CD4-positive, alpha-beta T cell (primary cell): ENCODE measurements around the gene RFX8. TPM values are rescaled to one million over a fixed set of nuclear protein-coding genes. Genes with fewer than 3 reads are reported as not detected.
A peak's percentile ranks its signal among the peaks of the same experiment; 100 is the strongest.

Experiments used
- ATAC-seq: fragments of 200-7000 bp; cut with Tn5 transposase; one replicate; pipeline ENCODE4 v1.10.0; 2022; ENCODE audit warnings: mild to moderate bottlenecking; ENCODE audit not compliant: poor library complexity
- CTCF ChIA-PET: fragments of 350-600 bp; sonication (Branson Sonifier 250); formaldehyde crosslinking; loops from one replicate; lab custom pipeline; 2021; ENCODE audit warnings: antibody characterized with exemption, inconsistent platforms; lab: Charles Lee
- POLR2A ChIA-PET: fragments of 350-600 bp; sonication (Branson Sonifier 250); formaldehyde crosslinking; loops from one replicate; lab custom pipeline; 2021; ENCODE audit warnings: antibody characterized with exemption, inconsistent platforms; lab: Charles Lee
- DNase-seq, 14 experiments: peaks; one replicate each; pipeline ENCODE4 v3.0.0-alpha.2; 2013 to 2020; ENCODE audit warnings: mixed read lengths in 2 of 14
- H3K27ac ChIP-seq, 2 donors: one replicate each; pipeline versions ENCODE4 v1.5.1 to v1.7.0; 2013; ENCODE audit warnings: low read length in 2 of 2, low read depth in 1 of 2, mild to moderate bottlenecking in 1 of 2
- H3K27me3 ChIP-seq, 2 experiments: 1 replicate in 1 of 2; 2 replicates in 1 of 2; pipeline versions ENCODE4 v1.6.1 to v1.7.0; 2013; ENCODE audit warnings: low read length in 2 of 2, control low read depth in 1 of 2, mild to moderate bottlenecking in 1 of 2, moderate library complexity in 1 of 2; ENCODE audit not compliant: insufficient read depth in 2 of 2, control insufficient read depth in 1 of 2
- H3K36me3 ChIP-seq: one replicate; pipeline ENCODE4 v1.6.1; 2013; ENCODE audit warnings: low read length, control low read depth; ENCODE audit not compliant: insufficient read depth
- H3K4me1 ChIP-seq: one replicate; pipeline ENCODE4 v1.6.1; 2013; ENCODE audit warnings: low read length, control low read depth; ENCODE audit not compliant: insufficient read depth
- H3K4me3 ChIP-seq: one replicate; pipeline ENCODE4 v1.5.1; 2013; ENCODE audit warnings: mild to moderate bottlenecking, low read length, moderate library complexity
- H3K9me3 ChIP-seq, 2 experiments: 1 replicate in 1 of 2; 2 replicates in 1 of 2; pipeline versions ENCODE4 v1.6.1 to v1.7.0; 2013; ENCODE audit warnings: low read length in 2 of 2, mild to moderate bottlenecking in 2 of 2, control low read depth in 1 of 2, moderate library complexity in 1 of 2; ENCODE audit not compliant: control insufficient read depth in 1 of 2, insufficient read depth in 1 of 2
- H3K27ac Mint-ChIP-seq: one replicate; pipeline ENCODE4 v1.8.0; 2020; ENCODE audit warnings: mixed read lengths
- H3K27me3 Mint-ChIP-seq: one replicate; pipeline ENCODE4 v1.8.0; 2021; ENCODE audit warnings: mixed read lengths
- H3K36me3 Mint-ChIP-seq: one replicate; pipeline ENCODE4 v1.8.0; 2021; ENCODE audit warnings: low read depth, mixed read lengths
- H3K4me1 Mint-ChIP-seq: one replicate; pipeline ENCODE4 v1.8.0; 2021; ENCODE audit warnings: low read depth, mixed read lengths
- H3K4me3 Mint-ChIP-seq: one replicate; pipeline ENCODE4 v1.8.0; 2020; ENCODE audit warnings: mild to moderate bottlenecking, mixed read lengths
- H3K9me3 Mint-ChIP-seq: one replicate; pipeline ENCODE4 v1.8.0; 2020; ENCODE audit warnings: mixed read lengths
- intact Hi-C, 2 experiments: fragments of 100-400 bp; cut with DNase I in 1 of 2; cut with micrococcal nuclease in 1 of 2; formaldehyde crosslinking; loops; one replicate each; pipeline versions ENCODE4 v1.15.1 to v1.9.0; 2023 to 2025; cut with DNase I, micrococcal nuclease
- total RNA-seq, 174 experiments: library from RNA in 2 of 174; stranded (reverse) in 2 of 174; gene quantifications; one replicate each; pipeline ENCODE4 v1.2.3 and lab custom pipeline; 2021 to 2026
- TF ChIP-seq, protein P1 (sequence below): fragments of 200-600 bp; IDR thresholded peaks from one replicate; pipeline ENCODE4 v1.8.0; 2022; ENCODE audit warnings: antibody characterized with exemption, mild to moderate bottlenecking

The RFX8 gene
- total RNA-seq, 2 experiments from 2014 or later = 0.67 to 1.1 TPM

DNA sequence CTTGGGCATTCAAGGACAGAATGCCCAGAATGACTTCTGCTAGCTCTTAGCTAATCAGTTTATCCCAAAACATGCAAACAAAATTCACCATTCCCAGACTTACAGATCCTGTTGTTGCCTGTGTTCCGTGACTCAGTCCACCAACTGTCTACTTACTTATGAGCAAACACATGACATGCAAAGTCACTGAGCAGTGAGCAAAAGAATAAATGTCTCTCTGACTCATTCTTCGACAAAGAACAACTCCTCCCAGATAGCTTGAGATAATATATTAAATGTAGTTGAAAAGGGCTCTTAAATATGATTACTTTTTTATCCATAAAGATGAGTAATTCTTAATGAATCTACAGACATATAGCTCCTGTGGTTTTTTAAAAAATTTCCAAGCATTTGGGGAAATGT, 78.6 kb downstream of the RFX8 start:
- Mint-ChIP-seq H3K36me3 (no peaks in the 10 kb centered on the region), H3K27me3 (peaks cover 23% of the 10 kb centered on the region), H3K4me3 (no peak overlapping the region), H3K27ac (no peak overlapping the region), H3K4me1 (no peaks in the 10 kb centered on the region), H3K9me3 (no peaks in the 10 kb centered on the region)
- H3K27ac ChIP-seq = no peak overlapping the region
- no peak for ATAC-seq
- DNase-seq = no peak
- H3K27me3 ChIP-seq = no peaks in the 10 kb centered on the region
- H3K4me1 ChIP-seq = no peaks in the 10 kb centered on the region
- no peaks in the 10 kb centered on the region for H3K36me3 ChIP-seq
- H3K4me3 ChIP-seq = no peak overlapping the region
- TF ChIP-seq, protein P1, sequence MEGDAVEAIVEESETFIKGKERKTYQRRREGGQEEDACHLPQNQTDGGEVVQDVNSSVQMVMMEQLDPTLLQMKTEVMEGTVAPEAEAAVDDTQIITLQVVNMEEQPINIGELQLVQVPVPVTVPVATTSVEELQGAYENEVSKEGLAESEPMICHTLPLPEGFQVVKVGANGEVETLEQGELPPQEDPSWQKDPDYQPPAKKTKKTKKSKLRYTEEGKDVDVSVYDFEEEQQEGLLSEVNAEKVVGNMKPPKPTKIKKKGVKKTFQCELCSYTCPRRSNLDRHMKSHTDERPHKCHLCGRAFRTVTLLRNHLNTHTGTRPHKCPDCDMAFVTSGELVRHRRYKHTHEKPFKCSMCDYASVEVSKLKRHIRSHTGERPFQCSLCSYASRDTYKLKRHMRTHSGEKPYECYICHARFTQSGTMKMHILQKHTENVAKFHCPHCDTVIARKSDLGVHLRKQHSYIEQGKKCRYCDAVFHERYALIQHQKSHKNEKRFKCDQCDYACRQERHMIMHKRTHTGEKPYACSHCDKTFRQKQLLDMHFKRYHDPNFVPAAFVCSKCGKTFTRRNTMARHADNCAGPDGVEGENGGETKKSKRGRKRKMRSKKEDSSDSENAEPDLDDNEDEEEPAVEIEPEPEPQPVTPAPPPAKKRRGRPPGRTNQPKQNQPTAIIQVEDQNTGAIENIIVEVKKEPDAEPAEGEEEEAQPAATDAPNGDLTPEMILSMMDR = no peak
- intact Hi-C loops = no loop called here
- POLR2A ChIA-PET = interaction anchor here (0.6 kb wide), 1 partner anchor 175 kb away, joined by 4 read pairs; no protein-coding TSS in a partner anchor
- no peaks in the 10 kb centered on the region for H3K9me3 ChIP-seq
- CTCF ChIA-PET = no interaction called here

DNA sequence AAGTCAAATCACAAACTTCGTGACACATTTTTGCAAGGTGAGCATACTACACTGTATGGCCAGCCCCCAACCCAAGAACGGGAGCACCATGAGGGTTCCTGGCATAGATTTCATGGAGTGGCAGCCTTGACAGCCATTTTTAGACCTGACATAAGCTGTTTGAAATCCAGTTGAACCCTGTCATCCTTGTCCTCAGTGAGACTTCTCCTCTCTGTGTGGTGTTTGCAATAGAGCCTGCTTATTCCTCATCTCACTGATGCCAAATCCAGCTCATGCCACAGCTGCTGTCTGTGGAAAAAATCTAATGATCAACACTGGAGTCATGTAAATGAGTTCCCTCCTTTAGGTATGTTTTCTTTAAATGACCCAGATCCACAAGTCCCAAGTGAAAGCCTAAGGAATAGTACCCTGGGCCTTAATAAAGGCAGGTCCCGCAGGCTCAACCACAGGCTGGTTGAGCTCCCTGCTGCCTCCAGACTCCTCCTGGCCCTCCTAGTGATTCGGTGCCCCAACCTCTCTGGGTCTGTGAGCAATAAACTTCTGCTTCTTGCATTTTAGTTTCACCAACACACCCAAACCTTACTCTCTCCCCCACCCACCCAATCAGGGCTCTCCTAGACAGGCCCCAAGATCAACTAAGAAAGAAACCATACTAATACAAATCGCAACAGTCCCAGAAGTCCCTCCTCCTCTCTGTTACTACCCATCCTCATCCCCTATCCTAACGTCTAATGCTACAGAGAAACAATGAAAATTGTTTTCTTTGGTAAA, 79.2 kb downstream of the RFX8 start:
- ATAC-seq = no peak

DNA sequence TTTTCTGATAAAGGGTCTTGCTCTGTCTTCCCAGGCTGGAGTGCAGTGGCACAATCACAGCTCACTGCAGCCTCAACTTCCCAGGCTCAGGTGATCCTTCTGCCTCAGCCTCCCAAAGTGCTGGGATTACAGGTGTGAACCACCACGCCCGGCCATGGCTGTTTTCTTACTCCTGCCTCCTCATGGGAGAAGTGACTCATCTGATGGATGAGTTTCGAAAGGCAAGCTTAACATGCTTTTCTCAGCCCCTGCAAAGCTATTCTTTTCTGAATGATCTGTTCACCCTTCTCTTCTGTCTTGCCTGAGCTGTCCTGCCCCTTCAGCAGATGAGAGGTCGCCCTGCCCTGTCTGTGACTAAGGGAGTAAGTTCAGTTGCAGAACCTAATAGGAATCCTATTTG, 86.7 kb downstream of the RFX8 start:
- Histone ChIP-seq H3K9me3 (peaks cover 0 to 4% of the 10 kb centered on the region in 2 experiments), H3K4me3 (no peak overlapping the region), H3K4me1 (peaks cover 13% of the 10 kb centered on the region), H3K27ac (no peak overlapping the region), H3K36me3 (no peaks in the 10 kb centered on the region), H3K27me3 (peaks cover 20 to 38% of the 10 kb centered on the region in 2 experiments)
- POLR2A ChIA-PET = interaction anchor here (1.1 to 4.1 kb wide), 3 partner anchors 26 to 60 kb away, joined by 3 to 22 read pairs (median 3); no protein-coding TSS in a partner anchor
- CTCF ChIA-PET = interaction anchor here (0.9 to 2.1 kb wide), 4 partner anchors 38 to 81 kb away, joined by 3 to 7 read pairs (median 5); no protein-coding TSS in a partner anchor
- no peaks in the 10 kb centered on the region for H3K36me3 Mint-ChIP-seq
- H3K4me3 Mint-ChIP-seq = peak overlapping the region; percentile 77
- ATAC-seq (no peak), DNase-seq (no peak)
- peaks cover 54% of the 10 kb centered on the region for H3K27me3 Mint-ChIP-seq
- H3K27ac Mint-ChIP-seq = no peak overlapping the region
- H3K9me3 Mint-ChIP-seq = no peaks in the 10 kb centered on the region
- TF ChIP-seq, protein P1 = no peak
- intact Hi-C loops = loop anchor here in 1 of 2 experiments (5.0 kb wide), 1 partner anchor 136 kb away; the partner anchor contains the start of gene CNOT11
- H3K4me1 Mint-ChIP-seq = peaks cover 11% of the 10 kb centered on the region

More for the DNA sequence above, 79.2 kb downstream of the RFX8 start:
- Histone ChIP-seq H3K4me1 (no peaks in the 10 kb centered on the region), H3K4me3 (no peak overlapping the region), H3K27me3 (no peaks in the 10 kb centered on the region), H3K36me3 (no peaks in the 10 kb centered on the region), H3K27ac (no peak overlapping the region), H3K9me3 (no peaks in the 10 kb centered on the region)
- H3K4me3 Mint-ChIP-seq = no peak overlapping the region
- H3K36me3 Mint-ChIP-seq = no peaks in the 10 kb centered on the region
- TF ChIP-seq, protein P1 = no peak
- intact Hi-C loops = no loop called here
- CTCF ChIA-PET = no interaction called here
- no peaks in the 10 kb centered on the region for H3K4me1 Mint-ChIP-seq
- POLR2A ChIA-PET = no interaction called here
- H3K27me3 Mint-ChIP-seq = peaks cover 22% of the 10 kb centered on the region
- no peak for DNase-seq
- no peaks in the 10 kb centered on the region for H3K9me3 Mint-ChIP-seq
- no peak overlapping the region for H3K27ac Mint-ChIP-seq
